Naive thymus-derived CD4-positive, alpha-beta T cell (primary cell): ENCODE data around the gene PTPN13. TPM values are rescaled to one million over a fixed set of nuclear protein-coding genes. Genes with fewer than 3 reads are reported as not detected.

Experiments used
- ATAC-seq: fragments of 150-1000 bp; cut with Tn5 transposase; 2 replicates; pipeline ENCODE4 v1.10.0; 2021; ENCODE audit warnings: mild to moderate bottlenecking, moderate library complexity
- CTCF ChIA-PET: fragments of 350-600 bp; sonication (Branson Sonifier 250); formaldehyde crosslinking; loops from one replicate; lab custom pipeline; 2021; ENCODE audit warnings: antibody characterized with exemption; lab: Charles Lee
- POLR2A ChIA-PET: fragments of 350-600 bp; sonication (Branson Sonifier 250); formaldehyde crosslinking; loops from one replicate; lab custom pipeline; 2021; ENCODE audit warnings: antibody characterized with exemption, inconsistent platforms; lab: Charles Lee
- DNase-seq, 9 donors: peaks; one replicate each; pipeline versions ENCODE4 v3.0.0 to v3.0.0-alpha.2; 2020 to 2022; ENCODE audit warnings: mixed read lengths in 1 of 9
- H3K27ac ChIP-seq: one replicate; pipeline ENCODE4 v1.7.0; 2013; ENCODE audit warnings: mild to moderate bottlenecking, low read depth, low read length, moderate library complexity
- H3K27me3 ChIP-seq, 2 donors: one replicate each; pipeline ENCODE4 v1.7.0; 2013; ENCODE audit warnings: low read length in 2 of 2, mild to moderate bottlenecking in 2 of 2, moderate library complexity in 2 of 2; ENCODE audit not compliant: control insufficient read depth in 2 of 2, insufficient read depth in 2 of 2
- H3K36me3 ChIP-seq, 3 experiments: 1 replicate in 2 of 3; 2 replicates in 1 of 3; pipeline ENCODE4 v1.7.0; 2013; ENCODE audit warnings: low read length in 3 of 3, mild to moderate bottlenecking in 3 of 3, moderate library complexity in 1 of 3; ENCODE audit not compliant: insufficient read depth in 3 of 3, control insufficient read depth in 2 of 3
- H3K4me1 ChIP-seq, 2 donors: one replicate each; pipeline ENCODE4 v1.7.0; 2013; ENCODE audit warnings: low read length in 2 of 2, mild to moderate bottlenecking in 2 of 2, moderate library complexity in 1 of 2; ENCODE audit not compliant: control insufficient read depth in 2 of 2, insufficient read depth in 2 of 2
- H3K4me3 ChIP-seq: 2 replicates; pipeline ENCODE4 v1.7.0; 2013; ENCODE audit warnings: mild to moderate bottlenecking, low read length
- H3K9me3 ChIP-seq, 3 experiments: 1 replicate in 2 of 3; 2 replicates in 1 of 3; pipeline ENCODE4 v1.7.0; 2013; ENCODE audit warnings: low read length in 3 of 3; ENCODE audit not compliant: control insufficient read depth in 2 of 3
- H3K27ac Mint-ChIP-seq, 9 donors: one replicate each; pipeline ENCODE4 v1.8.0; 2020 to 2022; ENCODE audit warnings: mixed read lengths in 9 of 9, mild to moderate bottlenecking in 8 of 9, moderate library complexity in 5 of 9, inconsistent platforms in 2 of 9
- H3K27me3 Mint-ChIP-seq, 5 donors: one replicate each; pipeline ENCODE4 v1.8.0; 2021 to 2022; ENCODE audit warnings: mixed read lengths in 5 of 5, mild to moderate bottlenecking in 1 of 5
- H3K36me3 Mint-ChIP-seq, 5 donors: one replicate each; pipeline ENCODE4 v1.8.0; 2020 to 2022; ENCODE audit warnings: mixed read lengths in 5 of 5, mild to moderate bottlenecking in 3 of 5, inconsistent platforms in 1 of 5
- H3K4me1 Mint-ChIP-seq, 7 donors: one replicate each; pipeline ENCODE4 v1.8.0; 2020 to 2022; ENCODE audit warnings: mixed read lengths in 7 of 7, mild to moderate bottlenecking in 3 of 7, inconsistent platforms in 1 of 7
- H3K4me3 Mint-ChIP-seq, 10 donors: one replicate each; pipeline ENCODE4 v1.8.0; 2020 to 2022; ENCODE audit warnings: mild to moderate bottlenecking in 10 of 10, mixed read lengths in 10 of 10, moderate library complexity in 6 of 10, inconsistent platforms in 2 of 10
- H3K9me3 Mint-ChIP-seq, 11 donors: one replicate each; pipeline ENCODE4 v1.8.0; 2020 to 2022; ENCODE audit warnings: mixed read lengths in 11 of 11, mild to moderate bottlenecking in 4 of 11, inconsistent platforms in 1 of 11, moderate library complexity in 1 of 11
- intact Hi-C, 2 donors: fragments of 100-400 bp; cut with micrococcal nuclease; formaldehyde crosslinking; loops; one replicate each; pipeline ENCODE4 v1.15.1; 2023
- polyA plus RNA-seq, 2 donors: library from polyadenylated mRNA; unstranded; fragments of 300-500 nt; fragmentation: Illumina TruSeq; gene quantifications; one replicate each; pipeline ENCODE4 v1.2.3, GENCODE V29; 2021
- total RNA-seq, 6 experiments: library from RNA in 5 of 6; stranded (reverse) in 5 of 6; gene quantifications; 1 replicate in 5 of 6; 2 replicates in 1 of 6; pipeline ENCODE4 v1.2.3 and lab custom pipeline; 2021 to 2026

PTPN13 gene
- total and polyA plus RNA-seq, 7 experiments from 2014 or later: 0.05 to 4.5 (median 0.21) TPM; not detected in 3

DNA sequence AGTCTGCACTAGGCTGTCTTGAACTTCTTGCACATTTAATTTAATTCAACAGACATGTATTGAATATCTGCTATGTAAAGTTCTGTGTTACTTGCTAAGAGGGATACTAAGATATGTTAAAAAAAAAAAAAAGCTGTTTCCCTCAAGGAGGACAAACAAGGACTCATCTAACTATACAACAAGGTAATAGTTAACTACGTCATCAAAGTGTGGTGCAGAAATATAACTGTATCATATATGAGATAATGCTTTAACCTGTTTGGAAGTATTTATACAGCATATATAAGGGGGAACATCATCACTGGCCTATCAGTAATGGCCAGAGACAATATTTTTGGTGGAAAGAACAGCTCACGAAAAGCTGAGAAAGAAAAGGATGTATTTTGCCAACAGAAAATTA, 89.9 kb downstream of the PTPN13 start:
- Histone ChIP-seq H3K9me3 (no peaks in the 10 kb centered on the region), H3K36me3 (no peaks in the 10 kb centered on the region), H3K27me3 (no peaks in the 10 kb centered on the region), H3K27ac (no peak overlapping the region), H3K4me1 (no peaks in the 10 kb centered on the region), H3K4me3 (no peak overlapping the region)
- ChIA-PET POLR2A (no interaction called here), CTCF (no interaction called here)
- no peaks in the 10 kb centered on the region for H3K36me3 Mint-ChIP-seq
- ATAC-seq: no peak
- no peak overlapping the region for H3K27ac Mint-ChIP-seq
- no peak for DNase-seq
- no peaks in the 10 kb centered on the region for H3K4me1 Mint-ChIP-seq
- H3K27me3 Mint-ChIP-seq: no peaks in the 10 kb centered on the region
- intact Hi-C loops: no loop called here
- no peak overlapping the region for H3K4me3 Mint-ChIP-seq
- H3K9me3 Mint-ChIP-seq: peaks cover 0 to 1% (median 0%) of the 10 kb centered on the region in 11 donors

DNA sequence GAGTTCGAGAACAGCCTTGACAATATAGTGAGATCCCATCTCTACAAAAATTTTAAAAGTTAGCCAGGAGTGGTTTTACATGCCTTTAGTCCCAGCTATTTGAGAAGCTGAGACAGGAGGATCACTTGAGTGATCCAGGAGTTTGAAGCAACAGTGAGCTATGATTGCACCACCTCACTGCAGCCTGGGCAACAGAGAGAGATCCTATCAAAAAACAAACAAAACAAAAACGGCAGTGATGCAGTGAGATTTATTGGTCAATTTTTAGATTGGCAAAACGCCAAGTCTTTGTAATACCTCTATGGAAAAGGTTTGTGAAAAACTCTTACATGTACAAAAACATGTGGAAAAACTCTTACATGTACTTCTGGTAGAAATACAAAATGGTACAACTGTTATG, 91.3 kb downstream of the PTPN13 start:
- no peaks in the 10 kb centered on the region for H3K36me3 ChIP-seq
- H3K27me3 ChIP-seq: no peaks in the 10 kb centered on the region
- no peaks in the 10 kb centered on the region for H3K4me1 ChIP-seq
- H3K4me3 ChIP-seq: no peak overlapping the region
- intact Hi-C loops: no loop called here
- ATAC-seq: no peak
- ChIA-PET CTCF (no interaction called here), POLR2A (no interaction called here)
- H3K27ac Mint-ChIP-seq: no peak overlapping the region
- no peak overlapping the region for H3K4me3 Mint-ChIP-seq
- no peak overlapping the region for H3K27ac ChIP-seq
- no peaks in the 10 kb centered on the region for H3K27me3 Mint-ChIP-seq
- H3K36me3 Mint-ChIP-seq: no peaks in the 10 kb centered on the region
- DNase-seq: no peak
- H3K4me1 Mint-ChIP-seq: no peaks in the 10 kb centered on the region
- H3K9me3 Mint-ChIP-seq: peaks cover 0 to 3% (median 0%) of the 10 kb centered on the region in 11 donors
- no peaks in the 10 kb centered on the region for H3K9me3 ChIP-seq

DNA sequence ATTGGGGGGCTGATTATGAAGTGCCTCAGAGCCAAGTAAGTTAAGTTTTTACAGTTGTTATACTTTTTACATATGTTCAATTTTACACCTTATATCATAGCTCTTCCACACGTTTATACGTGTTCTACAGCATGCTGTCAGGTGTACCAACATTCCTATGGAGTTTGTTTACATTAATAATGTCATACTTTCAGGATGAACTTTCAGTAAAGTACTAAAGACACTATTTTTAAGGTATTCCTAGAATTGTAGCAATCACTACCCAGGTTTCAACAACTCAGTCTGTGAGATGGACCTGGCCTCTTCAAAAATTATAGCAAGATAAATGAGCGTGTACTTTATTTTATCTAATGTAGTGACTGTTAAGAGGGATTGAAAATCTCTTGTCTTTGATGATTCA, 92.6 kb downstream of the PTPN13 start:
- Mint-ChIP-seq H3K9me3 (peaks cover 0 to 3% (median 0%) of the 10 kb centered on the region in 11 donors), H3K4me1 (no peaks in the 10 kb centered on the region), H3K27me3 (peaks cover 0 to 2% (median 0%) of the 10 kb centered on the region in 5 donors), H3K27ac (no peak overlapping the region), H3K36me3 (no peaks in the 10 kb centered on the region), H3K4me3 (no peak overlapping the region)
- intact Hi-C loops: no loop called here
- Histone ChIP-seq H3K36me3 (no peaks in the 10 kb centered on the region), H3K27ac (no peak overlapping the region), H3K27me3 (no peaks in the 10 kb centered on the region), H3K9me3 (no peaks in the 10 kb centered on the region), H3K4me1 (no peaks in the 10 kb centered on the region), H3K4me3 (no peak overlapping the region)
- ATAC-seq: no peak
- POLR2A ChIA-PET: interaction anchor here (0.7 kb wide), 1 partner anchor 50 kb away, joined by 3 read pairs; no protein-coding TSS in a partner anchor
- DNase-seq: no peak
- CTCF ChIA-PET: no interaction called here

- intact Hi-C loops: no loop called here
- Mint-ChIP-seq H3K4me3 (no peak overlapping the region), H3K27ac (no peak overlapping the region), H3K27me3 (peaks cover 0 to 6% (median 2%) of the 10 kb centered on the region in 5 donors), H3K9me3 (peaks cover 0 to 2% (median 0%) of the 10 kb centered on the region in 11 donors), H3K4me1 (no peaks in the 10 kb centered on the region), H3K36me3 (no peaks in the 10 kb centered on the region)
- ChIA-PET POLR2A (no interaction called here), CTCF (no interaction called here)
- no peaks in the 10 kb centered on the region for H3K4me1 ChIP-seq
- H3K27ac ChIP-seq: no peak overlapping the region
- H3K9me3 ChIP-seq: no peaks in the 10 kb centered on the region
- H3K36me3 ChIP-seq: no peaks in the 10 kb centered on the region
- DNase-seq (no peak), ATAC-seq (no peak)
- H3K27me3 ChIP-seq: no peaks in the 10 kb centered on the region
- no peak overlapping the region for H3K4me3 ChIP-seq
These were observed 93.9 kb downstream of the PTPN13 start for GRCh38 chr4:86688026-86688425.

DNA sequence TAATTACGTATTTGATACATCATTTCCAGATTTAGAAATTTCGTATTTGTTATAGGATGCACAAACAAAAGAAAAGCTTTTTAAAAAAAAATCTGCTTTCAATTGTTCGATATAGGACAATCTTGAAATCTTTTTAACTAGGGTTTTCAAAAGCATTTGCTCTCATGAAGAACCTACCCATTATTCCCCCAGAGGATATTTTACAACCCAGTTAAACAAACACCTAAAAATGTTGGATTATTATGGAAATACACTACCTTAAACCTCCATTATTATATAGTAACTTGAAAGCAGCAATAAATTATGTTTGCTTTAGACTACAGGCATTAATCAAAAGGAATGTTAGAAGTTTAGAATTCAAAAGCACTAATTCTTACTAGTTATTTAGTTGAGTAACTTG, 110.5 kb downstream of the PTPN13 start:
- no peaks in the 10 kb centered on the region for H3K4me1 ChIP-seq
- Mint-ChIP-seq H3K27ac (no peak overlapping the region), H3K36me3 (no peaks in the 10 kb centered on the region), H3K4me1 (no peaks in the 10 kb centered on the region), H3K4me3 (no peak overlapping the region), H3K9me3 (no peaks in the 10 kb centered on the region), H3K27me3 (peaks cover 0 to 15% (median 0%) of the 10 kb centered on the region in 5 donors)
- no peaks in the 10 kb centered on the region for H3K36me3 ChIP-seq
- H3K9me3 ChIP-seq: no peaks in the 10 kb centered on the region
- ATAC-seq (no peak), DNase-seq (no peak)
- no peaks in the 10 kb centered on the region for H3K27me3 ChIP-seq
- no peak overlapping the region for H3K4me3 ChIP-seq
- intact Hi-C loops: no loop called here
- POLR2A ChIA-PET: no interaction called here
- CTCF ChIA-PET: no interaction called here
- H3K27ac ChIP-seq: no peak overlapping the region

GRCh38 chr4:86706923-86707597, 112.9 kb downstream of the PTPN13 start:
- H3K4me3 ChIP-seq: no peak overlapping the region
- intact Hi-C loops: no loop called here
- H3K27ac ChIP-seq: no peak overlapping the region
- ATAC-seq (no peak), DNase-seq (no peak)
- no peaks in the 10 kb centered on the region for H3K4me1 ChIP-seq
- ChIA-PET POLR2A (no interaction called here), CTCF (no interaction called here)
- H3K36me3 Mint-ChIP-seq: no peaks in the 10 kb centered on the region
- H3K27me3 Mint-ChIP-seq: peaks cover 0 to 11% (median 0%) of the 10 kb centered on the region in 5 donors
- no peaks in the 10 kb centered on the region for H3K27me3 ChIP-seq
- no peaks in the 10 kb centered on the region for H3K4me1 Mint-ChIP-seq
- H3K36me3 ChIP-seq: no peaks in the 10 kb centered on the region
- no peak overlapping the region for H3K4me3 Mint-ChIP-seq
- no peaks in the 10 kb centered on the region for H3K9me3 Mint-ChIP-seq
- no peak overlapping the region for H3K27ac Mint-ChIP-seq
- no peaks in the 10 kb centered on the region for H3K9me3 ChIP-seq

DNA sequence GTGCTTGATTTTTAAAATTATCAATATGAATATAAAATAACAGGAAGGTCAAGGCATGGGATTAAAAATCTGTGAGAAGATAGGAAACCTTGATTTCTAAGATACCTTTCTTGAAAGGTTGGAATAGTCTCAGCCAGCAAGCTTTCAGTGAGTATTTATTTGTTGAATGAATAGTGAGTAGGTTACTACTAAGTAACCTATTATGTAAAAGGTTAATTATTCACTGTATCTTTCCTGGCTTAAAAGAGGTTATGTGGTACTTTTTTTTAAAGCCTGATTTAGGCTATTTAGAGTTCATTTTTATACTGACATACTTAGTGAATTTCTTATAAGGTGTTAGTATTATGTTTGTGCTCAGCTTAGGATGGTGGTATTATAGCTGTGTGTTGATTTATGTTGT, 123.5 kb downstream of the PTPN13 start:
- H3K27me3 ChIP-seq: no peaks in the 10 kb centered on the region
- DNase-seq (no peak), ATAC-seq (no peak)
- H3K4me1 Mint-ChIP-seq: no peaks in the 10 kb centered on the region
- H3K9me3 ChIP-seq: no peaks in the 10 kb centered on the region
- ChIA-PET POLR2A (no interaction called here), CTCF (no interaction called here)
- H3K4me1 ChIP-seq: no peaks in the 10 kb centered on the region
- no peak overlapping the region for H3K27ac ChIP-seq
- H3K4me3 Mint-ChIP-seq: no peak overlapping the region
- peaks cover 0 to 15% (median 4%) of the 10 kb centered on the region in 5 donors for H3K27me3 Mint-ChIP-seq
- H3K36me3 ChIP-seq: no peaks in the 10 kb centered on the region
- H3K36me3 Mint-ChIP-seq: no peaks in the 10 kb centered on the region
- intact Hi-C loops: no loop called here
- H3K4me3 ChIP-seq: no peak overlapping the region
- H3K9me3 Mint-ChIP-seq: peaks cover 0 to 10% (median 3%) of the 10 kb centered on the region in 11 donors
- no peak overlapping the region for H3K27ac Mint-ChIP-seq
